Midbrain (tissue), 1 donor: ENCODE data around the gene C5orf22.
"Not testable (repeated sequence)": the region's sequence is repeated elsewhere in the genome, so short reads cannot be mapped to it uniquely, and the experiment has no call there.

ENCODE experiments used
- DNase-seq: peaks from one replicate; lab custom pipeline; 2025; lab: John Stamatoyannopoulos, UW

Gene C5orf22

DNA sequence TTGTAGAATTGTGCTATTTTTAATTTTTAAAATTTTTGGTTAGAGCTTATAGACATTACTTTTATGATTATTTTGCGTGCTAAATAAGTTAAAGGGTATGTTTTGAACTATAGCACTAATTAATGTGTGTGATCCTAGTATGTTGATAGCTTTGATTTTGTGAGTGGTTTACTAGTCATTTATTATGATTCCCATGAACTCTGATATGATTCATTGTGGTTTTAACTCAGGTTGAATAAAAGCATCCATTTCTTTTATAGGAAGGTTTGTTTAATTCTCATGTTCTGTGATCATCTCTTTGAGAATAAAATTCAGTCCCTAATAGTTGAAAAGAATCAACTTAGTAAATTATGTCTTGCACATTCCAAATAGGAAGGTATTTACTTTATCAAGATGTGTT is 22.5 kb downstream of the C5orf22 start:
- no peak for DNase-seq

- DNase-seq, result no peak
Observed at GRCh38 chr5:31556461-31556860, 24.4 kb downstream of the C5orf22 start.

DNA sequence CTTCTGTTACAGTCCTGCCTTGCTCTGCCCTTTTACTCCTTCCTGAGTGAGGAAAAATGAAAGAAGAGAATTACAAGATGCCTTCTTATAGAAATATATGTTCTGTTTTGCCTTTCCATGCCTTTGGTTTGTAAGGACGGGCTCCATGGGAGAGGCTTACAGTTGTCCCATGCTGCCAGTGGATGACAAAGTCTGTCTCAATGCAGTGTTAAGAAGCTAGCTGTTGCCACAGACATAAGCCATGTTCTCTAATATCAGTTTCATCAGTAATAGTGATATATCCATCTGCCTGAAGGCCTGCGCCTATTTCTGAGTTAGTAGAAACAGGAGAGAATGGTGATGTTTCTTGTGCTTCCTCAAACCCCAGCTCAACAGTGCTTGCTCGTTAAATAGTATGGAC is 27.8 kb downstream of the C5orf22 start:
- no peak for DNase-seq

- DNase-seq, result no peak
Observed at GRCh38 chr5:31561946-31562345, 29.8 kb downstream of the C5orf22 start.

DNA sequence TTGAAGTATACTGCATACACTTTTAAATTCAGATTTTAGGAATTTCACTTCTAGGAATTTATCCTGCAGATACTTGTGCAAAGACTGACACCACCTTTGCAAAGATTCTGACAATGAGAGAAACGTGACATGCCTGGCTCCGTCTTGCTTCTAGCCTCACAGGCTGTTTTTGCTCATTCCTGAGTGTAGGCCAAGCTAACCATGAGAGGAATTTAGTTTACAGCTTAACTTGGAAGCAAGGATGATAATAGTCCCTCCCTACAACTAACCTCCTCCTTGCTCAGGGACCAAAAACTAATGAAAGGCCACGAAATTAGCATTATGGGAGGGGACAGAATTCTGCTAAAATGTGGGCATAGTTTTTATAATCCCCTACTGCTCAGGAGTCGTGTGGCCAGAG is 31.1 kb downstream of the C5orf22 start:
- DNase-seq, result no peak

GRCh38 chr5:31566362-31566761 is 34.3 kb downstream of the C5orf22 start:
- DNase-seq, result not testable (repeated sequence)

DNA sequence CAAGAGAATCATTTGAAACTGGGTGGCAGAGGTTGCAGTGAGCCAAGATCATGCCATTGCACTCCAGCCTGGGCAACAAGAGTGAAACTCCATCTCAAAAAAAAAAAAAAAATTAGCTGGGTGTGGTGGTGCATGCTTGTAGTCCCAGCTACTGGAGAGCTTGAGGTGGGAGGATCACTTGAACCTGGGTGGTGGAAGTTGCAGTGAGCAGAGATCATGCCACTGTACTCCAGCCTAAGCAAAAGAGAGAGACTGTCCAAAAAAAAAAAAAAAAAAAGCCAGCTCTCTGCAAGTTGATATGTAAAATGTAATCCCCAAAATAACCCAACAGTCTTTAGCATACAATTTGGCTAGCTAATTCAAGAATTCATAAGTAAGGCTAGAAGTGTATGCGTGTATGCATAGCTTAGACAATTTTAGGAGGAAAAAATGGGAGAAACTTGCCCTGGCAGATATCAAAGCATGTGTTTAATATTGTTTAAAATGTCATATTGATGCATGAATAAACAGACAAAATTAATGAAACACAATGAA is 36.3 kb downstream of the C5orf22 start:
- DNase-seq, result no peak

GRCh38 chr5:31569068-31569467 is 37.0 kb downstream of the C5orf22 start:
- no peak for DNase-seq

DNA sequence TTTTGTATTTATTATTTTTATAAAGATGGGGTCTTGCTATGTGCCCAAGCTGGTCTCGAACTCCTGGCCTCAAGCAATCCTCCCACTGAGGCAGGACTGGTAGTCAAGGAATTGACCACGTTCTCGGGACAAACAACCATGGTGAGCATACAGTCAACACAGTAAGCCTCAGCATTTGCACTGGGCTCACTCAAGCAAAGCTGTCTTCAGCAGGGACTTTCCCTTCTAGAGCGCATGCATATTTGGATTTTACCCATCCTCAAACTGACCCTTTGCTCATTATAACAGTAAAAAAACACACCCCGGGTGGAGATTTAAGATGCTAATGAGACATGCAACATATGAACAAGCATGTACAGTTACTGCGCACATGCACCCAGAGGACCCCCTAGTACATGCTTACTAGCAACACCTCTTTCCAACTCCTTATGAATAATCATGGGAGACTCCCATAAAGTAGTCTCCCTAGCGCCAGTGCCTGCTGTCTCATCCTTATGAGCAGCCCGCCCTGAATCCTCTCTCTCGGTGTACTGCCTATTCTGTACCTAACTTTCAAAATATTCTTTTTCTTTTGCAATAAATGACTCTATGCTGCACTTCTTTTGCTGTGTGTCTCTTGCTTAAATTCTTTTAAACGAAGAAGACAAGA is 41.5 kb downstream of the C5orf22 start:
- DNase-seq, result no peak

DNA sequence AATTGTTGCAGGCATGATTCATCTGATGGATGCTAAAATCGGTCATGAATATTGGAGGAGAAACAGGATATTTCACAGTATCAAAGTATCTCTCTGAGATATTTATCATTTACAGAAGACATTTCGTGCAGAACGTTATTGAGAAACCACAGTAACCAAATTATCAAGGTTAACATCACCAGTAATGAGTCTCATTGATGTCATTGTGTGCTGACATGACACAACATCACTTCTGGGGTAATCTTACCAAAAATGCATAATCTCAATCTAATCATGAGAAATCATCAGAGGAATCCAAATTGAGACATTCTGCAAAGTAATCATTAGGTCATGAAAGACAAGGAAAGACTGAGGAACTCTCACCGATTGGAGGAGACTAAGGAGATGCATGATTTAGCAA is 42.7 kb downstream of the C5orf22 start:
- no peak for DNase-seq

GRCh38 chr5:31577438-31577837 is 45.3 kb downstream of the C5orf22 start:
- DNase-seq, result no peak

DNA sequence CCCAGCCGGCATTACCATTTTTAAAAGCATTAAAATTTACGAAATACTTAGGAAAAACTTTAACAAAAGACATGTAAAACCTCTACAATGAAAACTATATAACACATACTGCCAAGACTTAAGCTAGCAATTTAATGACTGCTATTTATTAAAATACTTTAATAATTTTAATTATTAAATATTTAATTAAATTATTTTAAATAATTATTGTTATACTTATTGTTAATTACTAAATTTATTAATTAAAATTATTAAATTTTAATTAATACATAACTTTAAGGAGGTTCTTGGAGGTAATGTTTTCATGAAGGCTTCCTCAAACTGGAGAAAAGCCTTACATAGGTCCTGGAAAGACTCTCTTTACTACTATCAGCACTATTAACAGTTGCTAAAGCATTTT is 47.5 kb downstream of the C5orf22 start:
- no peak for DNase-seq

DNA sequence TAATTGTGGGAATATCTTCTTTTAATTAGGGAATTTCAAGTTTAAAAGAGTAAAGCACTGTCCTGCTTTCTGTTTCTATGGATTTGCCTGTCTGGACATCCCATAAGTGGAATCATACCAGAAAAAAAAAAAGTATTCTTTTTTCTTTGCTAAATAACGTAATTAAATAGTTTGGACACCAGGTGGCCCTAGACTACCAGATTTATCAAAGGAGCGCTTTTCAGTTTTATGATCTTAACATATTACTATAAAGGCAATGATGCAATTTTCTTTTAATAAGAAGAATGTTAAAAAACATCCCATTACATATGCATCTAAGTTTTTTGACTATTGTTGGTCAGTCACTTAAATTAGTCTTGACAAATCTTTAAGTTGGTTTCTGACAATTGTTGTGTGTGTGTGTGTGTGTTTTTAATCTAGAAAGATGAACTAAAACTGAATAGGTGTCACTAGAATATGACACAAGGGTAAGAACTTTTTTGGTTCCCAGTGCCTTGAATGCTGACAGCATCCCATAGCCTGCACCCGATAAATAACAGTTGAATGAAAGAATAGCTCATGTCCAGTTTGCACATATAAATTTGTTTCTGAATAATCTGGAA is 49.5 kb downstream of the C5orf22 start:
- DNase-seq, result peak; percentile 36

- DNase-seq, result no peak
Observed at GRCh38 chr5:31583129-31583528, 51.0 kb downstream of the C5orf22 start.

DNA sequence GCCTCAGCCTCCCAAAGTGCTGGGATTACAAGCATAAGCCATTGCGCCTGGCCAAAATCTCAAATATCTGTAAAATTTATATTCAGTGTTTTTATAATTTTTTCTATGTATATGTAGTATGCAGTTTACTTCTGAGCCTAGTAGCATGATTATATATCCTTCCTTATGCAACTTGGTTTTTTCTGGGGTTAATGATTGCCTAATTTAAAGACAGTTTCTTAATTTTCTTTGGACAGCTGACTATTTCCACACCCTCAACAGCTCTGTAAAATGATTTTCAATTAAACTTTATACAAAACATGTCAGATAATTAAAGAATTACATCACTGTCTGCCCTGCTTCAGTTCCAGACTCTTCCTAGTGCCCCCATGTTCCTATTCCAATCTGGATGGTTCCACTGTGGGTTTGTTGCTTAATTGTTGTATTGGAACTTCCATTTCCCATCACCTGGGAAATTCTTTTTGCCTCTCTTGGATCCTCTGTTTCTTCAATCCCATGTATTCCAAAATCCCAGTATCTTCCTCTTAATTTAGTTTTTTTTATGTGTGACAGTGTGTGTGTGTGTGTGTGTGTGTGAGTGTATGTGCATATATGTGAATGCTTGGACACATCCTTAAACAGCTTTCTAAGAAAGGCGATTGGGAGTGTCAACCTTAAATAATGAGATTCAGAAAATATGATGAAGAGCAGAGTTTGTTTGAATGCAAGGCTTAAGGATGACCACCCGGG is 53.2 kb downstream of the C5orf22 start:
- no peak for DNase-seq

GRCh38 chr5:31585895-31586270 is 53.8 kb downstream of the C5orf22 start:
- no peak for DNase-seq

- DNase-seq, result no peak
Observed at GRCh38 chr5:31587546-31587945, 55.4 kb downstream of the C5orf22 start.

DNA sequence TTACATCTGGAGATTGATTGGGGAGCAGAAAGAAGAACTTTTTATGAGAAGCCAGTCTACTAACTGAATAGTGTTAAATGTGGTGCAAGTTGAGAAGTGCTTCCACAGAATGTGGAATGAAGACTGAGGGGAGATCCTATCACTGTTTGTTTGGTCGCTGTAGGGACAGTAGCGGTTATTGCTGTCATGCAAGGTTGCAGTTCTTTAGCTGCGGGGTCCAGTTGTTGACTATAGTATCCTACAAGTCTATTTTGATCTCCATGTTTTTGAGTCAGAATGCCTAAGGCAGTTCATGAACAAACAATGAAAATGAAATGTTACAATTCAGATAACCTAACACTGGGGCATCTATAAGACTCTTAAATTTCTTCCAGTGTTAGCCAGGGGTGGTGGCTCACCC is 61.6 kb downstream of the C5orf22 start:
- no peak for DNase-seq

DNA sequence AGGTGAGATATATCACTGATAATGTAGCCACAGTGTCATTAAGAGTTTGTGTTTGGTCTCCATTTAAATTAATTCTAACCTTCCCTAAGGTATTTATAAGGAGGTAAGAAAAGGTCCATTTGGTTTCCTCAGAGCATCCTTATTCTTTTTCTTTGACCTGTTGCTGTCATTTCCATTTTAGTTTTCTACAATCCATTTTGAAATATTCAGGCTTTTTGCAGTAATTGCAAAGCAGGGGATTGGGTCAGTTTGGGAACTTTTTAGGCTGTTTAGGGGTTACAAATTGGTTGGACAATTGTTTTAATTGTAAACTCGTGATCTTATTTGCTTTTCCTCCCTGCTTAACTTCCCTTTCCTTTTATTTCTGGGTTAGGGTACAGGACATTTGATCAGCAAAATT is 64.3 kb downstream of the C5orf22 start:
- DNase-seq, result no peak

DNA sequence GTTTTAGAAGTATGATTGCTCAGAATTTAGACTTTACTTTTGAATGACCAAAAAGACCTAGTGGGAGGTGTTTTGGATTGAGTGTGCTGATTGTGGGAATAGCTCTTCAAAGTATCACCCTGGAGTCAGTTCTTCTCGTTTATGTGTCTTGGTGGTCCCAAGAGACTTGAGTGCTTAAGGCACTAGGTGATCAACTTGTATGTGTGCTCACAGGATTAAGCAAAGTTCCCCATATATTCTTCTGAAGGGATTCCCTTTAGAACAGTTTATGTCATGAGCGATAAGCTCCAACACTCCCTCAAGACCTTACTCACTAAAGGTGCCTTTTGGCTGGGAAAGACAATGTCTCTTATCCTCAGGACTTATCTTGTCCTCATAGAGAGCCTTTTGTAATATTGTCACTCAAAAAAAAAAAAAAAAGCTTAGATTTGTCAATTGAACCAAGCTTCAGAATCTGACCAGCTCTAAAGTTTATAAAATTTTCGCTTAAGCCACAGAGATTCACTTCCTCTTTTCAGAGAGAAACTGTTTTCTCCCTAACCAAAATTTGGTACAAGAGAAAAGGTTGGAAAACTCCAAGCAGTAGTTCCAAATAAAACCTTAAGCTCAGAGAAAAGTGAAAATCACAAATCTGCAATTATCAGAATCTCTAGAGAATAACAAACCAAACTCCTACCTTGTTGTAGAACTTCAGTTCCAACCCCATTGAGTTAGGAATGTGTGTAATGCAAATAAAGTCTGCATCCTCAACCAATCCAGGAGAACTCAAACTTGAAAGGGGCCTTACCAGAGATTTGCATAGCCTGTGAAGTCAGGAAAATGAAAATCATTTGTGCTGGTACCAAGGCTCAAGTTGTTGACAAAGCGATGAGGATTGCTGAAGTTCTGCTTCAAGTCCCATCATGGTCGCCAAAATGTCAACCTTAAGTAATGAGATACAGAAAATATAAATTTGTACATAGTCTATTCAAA is 66.8 kb downstream of the C5orf22 start:
- DNase-seq, result no peak

DNA sequence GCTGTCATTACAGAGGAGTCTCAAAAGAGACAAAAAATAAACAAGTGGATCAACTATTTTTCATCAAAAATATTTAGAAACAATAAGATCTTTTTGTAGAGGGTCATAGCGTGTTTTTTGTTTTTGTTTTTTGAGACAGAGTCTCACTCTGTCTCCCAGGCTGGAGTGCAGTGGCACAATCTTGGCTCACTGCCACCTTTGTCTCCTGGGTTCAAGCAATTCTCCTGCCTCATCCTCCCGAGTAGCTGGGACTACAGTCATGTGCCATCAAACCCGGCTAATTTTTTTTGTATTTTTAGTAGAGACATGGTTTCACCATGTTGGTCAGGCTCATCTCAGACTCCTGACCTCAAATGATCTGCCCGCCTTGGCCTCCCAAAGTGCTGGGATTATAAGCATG is 70.2 kb downstream of the C5orf22 start:
- not testable (repeated sequence) for DNase-seq

GRCh38 chr5:31604240-31604639 is 72.1 kb downstream of the C5orf22 start:
- DNase-seq, result no peak
